ENCODE results near the gene EIF2S3.
"Not testable (repeated sequence)": the region's sequence is repeated elsewhere in the genome, so short reads cannot be mapped to it uniquely, and the experiment has no call there.

Gene EIF2S3

DNA sequence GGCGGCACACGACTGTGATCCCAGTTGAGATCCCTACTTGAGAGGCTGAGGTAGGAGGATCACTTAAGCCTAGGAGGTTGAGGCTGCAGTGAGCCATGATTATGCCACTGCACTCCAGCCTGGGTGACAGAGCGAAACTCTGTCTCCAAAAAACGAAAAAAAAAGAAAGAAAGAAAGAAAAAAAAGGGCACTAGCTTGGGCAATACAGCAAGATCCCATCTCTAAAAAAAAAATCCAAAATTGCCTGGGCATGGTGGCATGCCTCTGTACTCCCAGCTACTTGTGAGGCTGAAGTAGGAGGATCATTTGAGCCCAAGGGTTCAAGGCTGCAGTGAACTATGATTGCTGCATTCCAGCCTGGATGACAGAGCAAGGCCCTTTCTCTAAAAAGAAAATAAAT, 17.0 kb upstream of the EIF2S3 start:
- no peak for FAIRE-seq
- TF ChIP-seq POLR2A (IDR thresholded peaks at IDR 0.05; ENCODE audit: low read depth, low read length) (no peak), POU2F2 (IDR thresholded peaks at IDR 0.05; ENCODE audit: low read depth, low read length) (no peak), POLR2AphosphoS5 (IDR thresholded peaks at IDR 0.05; ENCODE audit: low read depth, low read length) (no peak)
- DNase-seq (ENCODE audit: insufficient read length, low spot score): no peak

DNA sequence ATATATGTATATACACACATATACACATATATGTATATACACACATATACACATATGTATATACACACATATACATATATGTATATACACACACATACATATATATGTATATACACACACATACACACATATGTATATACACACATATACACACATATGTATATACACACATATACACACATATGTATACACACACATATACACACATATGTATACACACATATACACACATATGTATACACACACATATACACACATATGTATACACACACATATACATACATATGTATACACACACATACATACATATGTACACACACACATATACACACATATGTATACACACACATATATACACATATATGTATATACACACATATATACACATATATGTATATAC, 8.7 kb upstream of the EIF2S3 start:
- DNase-seq (ENCODE audit: insufficient read length, low spot score): not testable (repeated sequence)
- peak; percentile 91 for FAIRE-seq

DNA sequence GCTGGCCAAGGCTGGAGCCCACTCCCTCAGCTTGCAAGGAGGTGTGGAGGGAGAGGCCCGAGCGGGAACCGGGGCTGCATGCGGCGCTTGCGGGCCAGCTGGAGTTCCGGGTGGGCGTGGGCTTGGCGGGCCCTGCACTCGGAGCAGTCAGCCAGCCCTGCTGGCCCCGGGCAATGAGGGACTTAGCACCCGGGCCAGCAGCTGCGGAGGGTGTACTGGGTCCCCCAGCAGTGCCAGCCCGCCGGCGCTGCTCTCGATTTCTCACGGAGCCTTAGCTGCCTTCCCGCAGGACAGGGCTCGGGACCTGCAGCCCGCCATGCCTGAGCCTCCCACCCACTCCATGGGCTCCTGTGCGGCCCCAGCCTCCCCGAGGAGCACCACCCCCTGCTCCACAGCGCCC, 5.1 kb upstream of the EIF2S3 start:
- DNase-seq (ENCODE audit: insufficient read length, low spot score); FAIRE-seq: not testable (repeated sequence)

- not testable (repeated sequence) for DNase-seq (ENCODE audit: insufficient read length, low spot score); FAIRE-seq
Measured at GRCh38 chrX:24050522-24051318, 4.0 kb upstream of the EIF2S3 start.

GRCh38 chrX:24055043-24055356, 244 bp downstream of the EIF2S3 start:
- FAIRE-seq (no peak), DNase-seq (ENCODE audit: insufficient read length, low spot score) (no peak)

GRCh38 chrX:24063488-24063887, 8.7 kb downstream of the EIF2S3 start:
- FAIRE-seq: no peak
- no peak for DNase-seq (ENCODE audit: insufficient read length, low spot score)
- no peak for TF ChIP-seq POLR2AphosphoS5 (IDR thresholded peaks at IDR 0.05; ENCODE audit: low read depth, low read length)
- no peak for TF ChIP-seq SPI1 (IDR thresholded peaks at IDR 0.05; ENCODE audit: low read depth, low read length)
- TF ChIP-seq POLR2A (IDR thresholded peaks at IDR 0.05; ENCODE audit: low read depth, low read length): peak; percentile 32; the same call in 1 of the 2 replicates

More at GRCh38 chrX:24055043-24055356, 244 bp downstream of the EIF2S3 start:
- TF ChIP-seq SPI1 (IDR thresholded peaks at IDR 0.05; ENCODE audit: low read depth, low read length) (no peak), PAX5 (IDR thresholded peaks at IDR 0.05; ENCODE audit: insufficient read depth, low read length, severe bottlenecking) (no peak), TAF1 (IDR thresholded peaks at IDR 0.05; ENCODE audit: low read depth, low read length) (no peak), POLR2AphosphoS5 (IDR thresholded peaks at IDR 0.05; ENCODE audit: low read depth, low read length) (no peak), POU2F2 (IDR thresholded peaks at IDR 0.05; ENCODE audit: low read depth, low read length) (no peak), POLR2A (IDR thresholded peaks at IDR 0.05; ENCODE audit: low read depth, low read length) (no peak)

DNA sequence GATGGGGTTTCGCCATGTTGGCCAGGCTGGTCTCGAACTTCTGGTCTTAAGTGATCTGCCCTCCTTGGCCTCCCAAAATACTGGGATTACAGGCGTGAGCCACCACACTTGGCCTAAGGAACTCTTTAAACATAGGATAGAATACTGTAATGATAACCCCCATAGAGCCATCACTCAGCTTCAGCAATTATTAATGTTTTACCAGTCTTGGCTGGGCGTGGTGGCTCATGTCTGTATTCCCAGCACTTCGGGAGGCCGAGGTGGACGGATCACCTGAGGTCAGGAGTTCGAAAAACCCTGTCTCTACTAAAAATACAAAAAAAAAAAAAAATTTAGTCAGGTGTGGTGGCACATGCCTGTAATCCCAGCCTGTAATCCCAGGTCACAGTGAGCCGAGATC, 15.1 kb downstream of the EIF2S3 start:
- no peak for FAIRE-seq
- no peak for TF ChIP-seq PAX5 (IDR thresholded peaks at IDR 0.05; ENCODE audit: insufficient read depth, low read length, severe bottlenecking)
- TF ChIP-seq POLR2A (IDR thresholded peaks at IDR 0.05; ENCODE audit: low read depth, low read length): no peak
- TF ChIP-seq POU2F2 (IDR thresholded peaks at IDR 0.05; ENCODE audit: low read depth, low read length): no peak
- no peak for TF ChIP-seq TAF1 (IDR thresholded peaks at IDR 0.05; ENCODE audit: low read depth, low read length)
- no peak for DNase-seq (ENCODE audit: insufficient read length, low spot score)

- no peak for FAIRE-seq
Measured at GRCh38 chrX:24079411-24079810, 24.7 kb downstream of the EIF2S3 start.

DNA sequence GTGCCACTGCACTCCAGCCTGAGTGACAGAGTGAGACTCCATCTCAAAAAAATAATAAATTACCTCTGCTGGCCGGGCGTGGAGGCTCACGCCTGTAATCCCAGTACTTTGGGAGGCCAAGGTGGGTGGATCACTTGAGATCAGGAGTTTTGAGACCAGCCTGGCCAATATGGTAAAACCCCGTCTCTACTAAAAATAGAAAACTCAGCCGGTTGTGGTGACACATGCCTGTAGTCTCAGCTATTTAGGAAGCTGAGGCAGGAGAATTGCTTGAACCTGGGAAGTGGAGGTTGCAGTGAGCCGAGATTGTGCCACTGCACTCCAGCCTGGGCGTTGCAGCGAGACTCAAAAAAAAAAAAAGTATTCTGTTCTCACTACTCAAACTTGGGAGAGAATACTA, 25.5 kb downstream of the EIF2S3 start:
- not testable (repeated sequence) for DNase-seq (ENCODE audit: insufficient read length, low spot score); FAIRE-seq

More at GRCh38 chrX:24079411-24079810, 24.7 kb downstream of the EIF2S3 start:
- no peak for DNase-seq (ENCODE audit: insufficient read length, low spot score)
- TF ChIP-seq POLR2AphosphoS5 (IDR thresholded peaks at IDR 0.05; ENCODE audit: low read depth, low read length) (no peak), TAF1 (IDR thresholded peaks at IDR 0.05; ENCODE audit: low read depth, low read length) (no peak), POLR2A (IDR thresholded peaks at IDR 0.05; ENCODE audit: low read depth, low read length) (peak; percentile 29; the same call in 1 of the 2 replicates), POU2F2 (IDR thresholded peaks at IDR 0.05; ENCODE audit: low read depth, low read length) (no peak), PAX5 (IDR thresholded peaks at IDR 0.05; ENCODE audit: insufficient read depth, low read length, severe bottlenecking) (no peak)

DNA sequence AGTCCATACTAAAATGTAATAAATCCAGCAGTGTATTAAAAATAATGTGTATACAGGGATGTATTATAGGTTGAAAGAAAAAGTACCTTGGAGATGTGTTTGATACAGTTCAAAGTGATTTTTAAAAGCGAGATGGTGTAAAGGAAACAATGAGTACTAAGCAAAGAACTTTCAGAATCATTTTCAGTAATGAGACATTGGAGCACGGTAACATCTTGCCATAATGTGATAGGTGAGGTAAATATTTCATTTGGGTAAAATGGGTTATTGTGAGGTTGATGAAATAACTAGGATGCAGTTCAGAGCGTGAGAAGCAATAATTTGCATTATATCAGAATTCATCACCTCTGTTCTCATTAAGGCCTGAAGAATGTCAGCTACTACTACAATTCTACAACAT, 25.9 kb downstream of the EIF2S3 start:
- TF ChIP-seq POU2F2 (IDR thresholded peaks at IDR 0.05; ENCODE audit: low read depth, low read length) (no peak), POLR2AphosphoS5 (IDR thresholded peaks at IDR 0.05; ENCODE audit: low read depth, low read length) (no peak), TAF1 (IDR thresholded peaks at IDR 0.05; ENCODE audit: low read depth, low read length) (no peak), POLR2A (IDR thresholded peaks at IDR 0.05; ENCODE audit: low read depth, low read length) (no peak), SPI1 (IDR thresholded peaks at IDR 0.05; ENCODE audit: low read depth, low read length) (no peak), PAX5 (IDR thresholded peaks at IDR 0.05; ENCODE audit: insufficient read depth, low read length, severe bottlenecking) (no peak)
- no peak for DNase-seq (ENCODE audit: insufficient read length, low spot score)
- FAIRE-seq: peak; percentile 83

DNA sequence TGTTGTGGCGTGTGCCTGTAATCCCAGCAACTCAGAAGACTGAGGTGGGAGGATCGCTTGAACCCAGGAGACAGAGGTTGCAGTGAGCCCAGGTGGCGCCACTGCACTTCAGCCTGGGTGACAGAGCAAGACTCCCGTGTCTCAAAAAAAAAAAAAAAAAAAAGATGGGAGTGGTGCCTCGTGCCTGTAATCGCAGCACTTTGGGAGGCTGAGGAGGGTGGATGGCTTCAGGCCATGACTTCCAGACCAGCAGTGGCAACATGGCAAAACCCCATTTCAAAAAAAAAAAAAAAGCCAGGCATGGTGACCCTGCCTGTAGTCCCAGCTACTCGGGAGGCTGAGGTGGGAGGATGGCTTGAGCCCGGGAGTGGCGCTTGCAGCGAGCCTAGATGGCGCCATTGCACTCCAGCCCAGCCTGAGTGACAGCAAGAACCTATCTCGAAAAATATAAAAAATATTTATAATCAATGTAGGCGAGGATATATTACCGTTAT, 27.0 kb downstream of the EIF2S3 start:
- TF ChIP-seq SPI1 (IDR thresholded peaks at IDR 0.05; ENCODE audit: low read depth, low read length) (no peak), TAF1 (IDR thresholded peaks at IDR 0.05; ENCODE audit: low read depth, low read length) (no peak), POU2F2 (IDR thresholded peaks at IDR 0.05; ENCODE audit: low read depth, low read length) (no peak), POLR2AphosphoS5 (IDR thresholded peaks at IDR 0.05; ENCODE audit: low read depth, low read length) (no peak), PAX5 (IDR thresholded peaks at IDR 0.05; ENCODE audit: insufficient read depth, low read length, severe bottlenecking) (no peak), POLR2A (IDR thresholded peaks at IDR 0.05; ENCODE audit: low read depth, low read length) (no peak)
- FAIRE-seq (peak; percentile 54), DNase-seq (ENCODE audit: insufficient read length, low spot score) (no peak)

Measured in GM12891 (cell line).